Ovary (tissue), 9 donors: Measurements from ENCODE around the gene LGI4. TPM values are rescaled to one million over a fixed set of nuclear protein-coding genes. Genes with fewer than 3 reads are reported as not detected.

ENCODE experiments used
- DNase-seq, 5 donors: peaks; one replicate each; pipeline ENCODE4 v3.0.0-alpha.2; 2019 to 2020
- H3K27ac ChIP-seq, 2 donors: fragments of 200-600 bp; one replicate each; pipeline versions ENCODE4 v1.5.1 to v1.8.0; 2019 to 2022
- H3K27me3 ChIP-seq: fragments of 200-600 bp; one replicate; pipeline ENCODE4 v1.8.0; 2022
- H3K36me3 ChIP-seq: fragments of 200-600 bp; sonication (generic); one replicate; pipeline ENCODE4 v1.5.1; 2019
- H3K4me1 ChIP-seq: one replicate; pipeline ENCODE4 v1.8.1; 2013; ENCODE audit warnings: mild to moderate bottlenecking, moderate library complexity; ENCODE audit not compliant: insufficient read depth
- H3K4me3 ChIP-seq: fragments of 200-600 bp; sonication (generic); one replicate; pipeline ENCODE4 v1.5.1; 2017
- H3K9me3 ChIP-seq, 2 donors: fragments of 200-600 bp in 1 of 2; sonication (generic) in 1 of 2; one replicate each; pipeline versions ENCODE4 v1.5.1 to v1.8.1; 2013 to 2019; ENCODE audit warnings: mild to moderate bottlenecking in 1 of 2, moderate library complexity in 1 of 2
- EP300 ChIP-seq: sonication (generic); formaldehyde crosslinking; IDR thresholded peaks from one replicate; pipeline ENCODE4 v1.6.1; 2017; ENCODE audit warnings: antibody characterized with exemption
- POLR2A ChIP-seq: fragments of 450-650 bp; IDR thresholded peaks from one replicate; pipeline ENCODE4 v1.6.1; 2017; ENCODE audit warnings: antibody characterized with exemption, mild to moderate bottlenecking, moderate library complexity
- WGBS, 3 donors: extraction: QIAGEN DNeasy Blood & Tissue Kit in 1 of 3; methylation state at CpG; one replicate each; pipeline versions ENCODE4 v1.1.5 to v1.1.7; 2013 to 2017; 5-methylcytosine and 5-hydroxymethylcytosine counted together
- intact Hi-C, 4 donors: fragments of 100-400 bp; cut with DNase I; formaldehyde crosslinking; loops; one replicate each; pipeline versions ENCODE4 v1.11.0 to v1.15.1; 2022 to 2023
- polyA plus RNA-seq, 2 donors: library from polyadenylated mRNA; stranded (reverse); fragments of 200-250 nt in 1 of 2; fragments of 350-450 nt in 1 of 2; fragmentation: Illumina TruSeq in 1 of 2; extraction: RNeasy Lipid Tissue Mini Kit (QIAGEN cat#74804) in 1 of 2; gene quantifications; one replicate each; pipeline ENCODE4 v1.2.3, GENCODE V29; 2013 to 2014
- total RNA-seq, 7 donors: library from RNA; depleted of rRNA in 2 of 7; stranded (reverse); fragments of >200 nt in 2 of 7; fragmentation: NEBNext Ultra II Directional in 3 of 7; extraction: Animal tissue kit (Norgen Biotek cat#: 25700) in 3 of 7; gene quantifications; one replicate each; pipeline versions ENCODE4 v1.1.0 to v1.2.4, GENCODE V29; 2016 to 2023
- TF ChIP-seq, protein P1 (sequence below), 3 donors: fragments of 450-650 bp in 2 of 3; fragments of 200-600 bp in 1 of 3; IDR thresholded peaks; one replicate each; pipeline versions ENCODE4 v1.5.1 to v1.8.0; 2016 to 2022; ENCODE audit warnings: antibody characterized with exemption in 3 of 3, mild to moderate bottlenecking in 1 of 3
- donor health status: DM: no; HTN: no; CAD: no; lungs with moderate emphysema.
- donor health status: DM: no; HTN: no; CAD: no.
- donor health status: Bipolar disorder and iron deficiency.
- donor health status: DM: yes; HTN: yes; CAD: no.
- donor health status: DM: no; HTN: no; CAD: no.
- donor health status: DM: yes; HTN: yes; CAD: no.

Gene LGI4
- total and polyA plus RNA-seq, 9 donors: 1.9 to 13.3 (median 5.9) TPM

- intact Hi-C loops: no loop called here
- H3K27ac ChIP-seq: no peak overlapping the region
- no peak for DNase-seq
- H3K36me3 ChIP-seq: no peaks in the 10 kb centered on the region
- 49 to 75% (median 50%) methylated on average over 3 of the region's 3 CpGs for WGBS, 3 donors
- H3K4me1 ChIP-seq: no peaks in the 10 kb centered on the region
- TF ChIP-seq POLR2A (no peak), EP300 (no peak)
- TF ChIP-seq, protein P1, sequence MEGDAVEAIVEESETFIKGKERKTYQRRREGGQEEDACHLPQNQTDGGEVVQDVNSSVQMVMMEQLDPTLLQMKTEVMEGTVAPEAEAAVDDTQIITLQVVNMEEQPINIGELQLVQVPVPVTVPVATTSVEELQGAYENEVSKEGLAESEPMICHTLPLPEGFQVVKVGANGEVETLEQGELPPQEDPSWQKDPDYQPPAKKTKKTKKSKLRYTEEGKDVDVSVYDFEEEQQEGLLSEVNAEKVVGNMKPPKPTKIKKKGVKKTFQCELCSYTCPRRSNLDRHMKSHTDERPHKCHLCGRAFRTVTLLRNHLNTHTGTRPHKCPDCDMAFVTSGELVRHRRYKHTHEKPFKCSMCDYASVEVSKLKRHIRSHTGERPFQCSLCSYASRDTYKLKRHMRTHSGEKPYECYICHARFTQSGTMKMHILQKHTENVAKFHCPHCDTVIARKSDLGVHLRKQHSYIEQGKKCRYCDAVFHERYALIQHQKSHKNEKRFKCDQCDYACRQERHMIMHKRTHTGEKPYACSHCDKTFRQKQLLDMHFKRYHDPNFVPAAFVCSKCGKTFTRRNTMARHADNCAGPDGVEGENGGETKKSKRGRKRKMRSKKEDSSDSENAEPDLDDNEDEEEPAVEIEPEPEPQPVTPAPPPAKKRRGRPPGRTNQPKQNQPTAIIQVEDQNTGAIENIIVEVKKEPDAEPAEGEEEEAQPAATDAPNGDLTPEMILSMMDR (IDR thresholded peaks at IDR 0.05): no peak
- H3K4me3 ChIP-seq: no peak overlapping the region
- no peaks in the 10 kb centered on the region for H3K9me3 ChIP-seq
- H3K27me3 ChIP-seq: no peaks in the 10 kb centered on the region
Observed at GRCh38 chr19:35171730-35172129, 36.9 kb upstream of the LGI4 start.

DNA sequence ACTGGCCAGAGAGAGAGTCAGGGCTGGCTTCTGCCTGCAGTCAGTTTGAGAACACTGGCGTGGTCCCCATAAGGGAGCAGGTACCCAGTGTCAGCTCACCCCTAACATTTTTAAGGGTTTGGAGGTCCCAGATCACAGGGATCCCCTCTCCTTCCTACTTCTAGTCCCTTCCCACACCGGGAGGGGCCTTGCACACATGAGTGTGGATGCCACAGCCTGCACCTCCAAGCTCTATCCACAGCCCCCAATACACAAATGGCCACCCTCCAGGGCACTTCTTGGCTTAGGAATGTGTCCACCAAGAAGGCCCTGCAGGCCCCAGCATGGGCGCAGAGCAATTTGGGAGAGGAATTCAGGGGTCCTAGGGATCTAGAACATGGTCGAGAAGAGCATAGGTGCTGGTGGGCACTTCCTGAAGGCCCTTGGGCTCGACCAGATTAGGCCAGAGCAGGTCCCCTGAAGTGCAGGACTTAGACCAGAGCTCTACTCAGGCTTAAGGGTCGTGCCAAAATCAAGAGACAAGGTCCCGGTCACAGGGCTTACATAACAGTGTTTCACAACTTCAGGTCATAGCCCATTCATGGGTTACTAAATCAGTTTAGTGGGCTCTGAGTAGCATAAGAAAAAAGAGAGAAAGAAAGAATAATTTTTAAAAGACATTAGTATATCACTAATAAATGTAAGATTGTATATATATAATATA is 35.7 kb upstream of the LGI4 start:
- Histone ChIP-seq H3K4me1 (no peaks in the 10 kb centered on the region), H3K27ac (no peak overlapping the region), H3K36me3 (no peaks in the 10 kb centered on the region), H3K9me3 (peaks cover 0 to 9% of the 10 kb centered on the region in 2 donors), H3K27me3 (no peaks in the 10 kb centered on the region), H3K4me3 (no peak overlapping the region)
- TF ChIP-seq EP300 (no peak), POLR2A (no peak)
- TF ChIP-seq, protein P1 (IDR thresholded peaks at IDR 0.05): no peak
- 75 to 81% (median 77%) methylated on average over 7 of the region's 7 CpGs for WGBS, 3 donors
- intact Hi-C loops: no loop called here
- DNase-seq: no peak

DNA sequence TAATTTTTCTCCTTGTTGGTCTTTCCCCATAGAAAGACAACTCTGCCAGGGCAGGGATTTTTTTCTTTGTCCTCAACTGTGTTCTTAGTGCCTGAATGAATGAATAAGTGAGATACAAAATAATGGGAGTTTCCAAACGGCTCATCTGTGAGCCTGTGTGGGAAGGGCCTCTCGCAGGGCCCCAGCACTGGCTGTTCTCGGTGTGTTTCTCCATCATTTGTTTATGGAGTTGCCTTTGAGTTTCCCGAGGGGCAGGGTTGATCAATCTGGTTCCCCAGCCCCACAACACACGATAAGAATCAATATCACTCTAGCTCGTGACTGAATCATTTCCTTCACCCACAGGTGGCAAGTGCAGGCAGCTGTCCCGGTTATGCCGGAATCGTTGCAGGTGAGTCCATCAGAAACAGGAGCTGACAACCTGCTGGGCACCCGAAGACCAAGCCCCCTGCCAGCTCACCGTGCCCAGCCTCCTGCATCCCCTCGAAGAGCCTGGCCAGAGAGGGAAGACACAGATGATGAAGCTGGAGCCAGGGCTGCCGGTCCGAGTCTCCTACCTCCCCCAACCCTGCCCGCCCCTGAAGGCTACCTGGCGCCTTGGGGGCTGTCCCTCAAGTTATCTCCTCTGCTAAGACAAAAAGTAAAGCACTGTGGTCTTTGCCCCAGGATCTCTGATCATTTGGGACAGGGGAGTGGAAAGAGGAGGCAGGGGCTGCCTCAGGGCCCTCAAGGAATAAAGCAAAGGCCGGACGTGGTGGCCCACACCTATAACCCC is 34.5 kb upstream of the LGI4 start:
- no peaks in the 10 kb centered on the region for H3K4me1 ChIP-seq
- H3K27ac ChIP-seq: no peak overlapping the region
- no peaks in the 10 kb centered on the region for H3K36me3 ChIP-seq
- TF ChIP-seq POLR2A (no peak), EP300 (no peak)
- TF ChIP-seq, protein P1 (IDR thresholded peaks at IDR 0.05): no peak
- no peaks in the 10 kb centered on the region for H3K27me3 ChIP-seq
- DNase-seq: no peak
- H3K9me3 ChIP-seq: peaks cover 0 to 11% of the 10 kb centered on the region in 2 donors
- no peak overlapping the region for H3K4me3 ChIP-seq
- intact Hi-C loops: no loop called here
- WGBS, 3 donors: 68 to 81% (median 71%) methylated on average over 18 of the region's 18 CpGs

- H3K27me3 ChIP-seq: no peaks in the 10 kb centered on the region
- H3K4me1 ChIP-seq: no peaks in the 10 kb centered on the region
- DNase-seq: no peak
- no peak overlapping the region for H3K27ac ChIP-seq
- no peaks in the 10 kb centered on the region for H3K36me3 ChIP-seq
- intact Hi-C loops: no loop called here
- H3K9me3 ChIP-seq: peaks cover 0 to 14% of the 10 kb centered on the region in 2 donors
- H3K4me3 ChIP-seq: no peak overlapping the region
- 63 to 82% (median 78%) methylated on average over 3 of the region's 3 CpGs for WGBS, 3 donors
- TF ChIP-seq EP300 (no peak), POLR2A (no peak)
- TF ChIP-seq, protein P1 (IDR thresholded peaks at IDR 0.05): no peak
Observed at GRCh38 chr19:35168196-35168595, 33.3 kb upstream of the LGI4 start.
